T-helper 2 cell (primary cell): ENCODE data around the gene DBNL.
A peak's percentile ranks its signal among the peaks of the same experiment; 100 is the strongest.

Experiments
- DNase-seq, 5 experiments: peaks; one replicate each; pipeline versions ENCODE4 v3.0.0 to v3.0.0-alpha.2; 2012 to 2022

DBNL gene

DNA sequence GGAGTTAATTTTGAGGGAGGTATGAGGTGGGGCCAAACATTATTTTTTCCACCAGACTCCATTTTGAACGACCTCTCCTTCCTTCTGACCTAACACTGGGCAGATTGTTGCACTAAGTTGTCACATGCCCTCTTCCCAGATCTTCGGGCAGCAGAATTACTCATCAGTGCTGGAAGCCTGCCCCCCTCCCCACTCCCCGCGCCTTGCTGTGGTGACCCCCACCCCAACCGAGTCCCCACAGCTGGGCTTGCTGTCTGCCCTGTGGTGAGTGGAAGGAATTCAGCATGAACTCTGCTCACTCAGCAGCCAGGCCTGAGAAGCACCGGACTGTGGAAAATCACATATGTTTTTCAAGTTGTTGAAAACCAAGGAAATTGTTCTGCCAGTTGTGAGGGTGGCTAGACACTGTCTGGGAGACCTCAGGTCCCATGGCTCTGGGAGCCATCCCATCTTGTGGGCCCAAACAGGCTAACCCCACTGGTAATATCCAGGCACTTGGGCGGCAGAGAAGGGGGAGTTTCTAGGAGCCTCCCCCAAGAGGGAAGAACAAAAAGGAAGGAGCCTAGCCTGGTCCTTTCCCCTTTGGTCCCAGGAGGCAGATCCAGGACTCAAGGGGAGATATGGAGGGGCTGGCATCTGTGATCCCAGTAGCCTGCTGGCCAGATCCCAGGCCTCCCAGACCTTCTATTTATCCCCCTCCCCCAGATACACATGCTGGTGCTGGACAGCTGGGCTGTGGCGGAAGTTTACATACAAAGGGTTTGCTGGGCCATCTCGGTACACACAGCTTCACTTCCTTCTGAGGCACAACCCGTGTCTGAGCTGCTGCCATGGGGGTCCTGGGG lies 56.2 kb downstream of the DBNL start:
- DNase-seq: no peak

DNA sequence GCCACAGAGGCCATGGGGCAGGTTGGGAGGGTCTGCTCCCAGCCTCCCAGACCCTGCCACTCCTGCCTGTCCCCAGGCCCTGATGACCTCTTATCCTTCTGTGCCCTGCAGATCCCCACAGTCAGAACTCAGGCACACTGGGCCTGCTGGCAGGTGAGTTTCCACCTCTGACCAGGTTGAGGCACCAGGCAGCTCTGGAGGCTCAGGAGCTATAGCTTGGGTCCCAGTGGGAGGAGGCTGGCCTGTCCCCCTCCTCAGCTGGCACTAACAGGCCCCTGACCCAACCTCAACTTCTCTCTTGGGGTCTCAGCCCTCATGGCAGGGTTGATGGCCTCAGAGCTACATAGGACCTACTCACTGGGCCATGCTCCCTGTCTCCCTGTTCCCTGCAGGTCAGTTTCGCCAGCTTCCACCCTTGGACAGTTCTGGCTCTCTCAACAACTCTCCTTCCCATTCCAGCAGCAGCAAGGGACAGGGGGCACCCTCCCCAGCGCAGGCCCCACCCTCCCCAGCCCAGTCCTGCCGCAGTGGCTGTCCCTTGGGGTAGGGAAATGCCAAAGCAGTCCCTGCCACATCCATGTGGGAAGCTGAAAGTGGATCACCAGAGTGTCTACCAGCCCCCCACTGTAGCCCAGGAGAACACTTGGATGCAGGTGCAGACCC lies 56.9 kb downstream of the DBNL start:
- DNase-seq: no peak

DNA sequence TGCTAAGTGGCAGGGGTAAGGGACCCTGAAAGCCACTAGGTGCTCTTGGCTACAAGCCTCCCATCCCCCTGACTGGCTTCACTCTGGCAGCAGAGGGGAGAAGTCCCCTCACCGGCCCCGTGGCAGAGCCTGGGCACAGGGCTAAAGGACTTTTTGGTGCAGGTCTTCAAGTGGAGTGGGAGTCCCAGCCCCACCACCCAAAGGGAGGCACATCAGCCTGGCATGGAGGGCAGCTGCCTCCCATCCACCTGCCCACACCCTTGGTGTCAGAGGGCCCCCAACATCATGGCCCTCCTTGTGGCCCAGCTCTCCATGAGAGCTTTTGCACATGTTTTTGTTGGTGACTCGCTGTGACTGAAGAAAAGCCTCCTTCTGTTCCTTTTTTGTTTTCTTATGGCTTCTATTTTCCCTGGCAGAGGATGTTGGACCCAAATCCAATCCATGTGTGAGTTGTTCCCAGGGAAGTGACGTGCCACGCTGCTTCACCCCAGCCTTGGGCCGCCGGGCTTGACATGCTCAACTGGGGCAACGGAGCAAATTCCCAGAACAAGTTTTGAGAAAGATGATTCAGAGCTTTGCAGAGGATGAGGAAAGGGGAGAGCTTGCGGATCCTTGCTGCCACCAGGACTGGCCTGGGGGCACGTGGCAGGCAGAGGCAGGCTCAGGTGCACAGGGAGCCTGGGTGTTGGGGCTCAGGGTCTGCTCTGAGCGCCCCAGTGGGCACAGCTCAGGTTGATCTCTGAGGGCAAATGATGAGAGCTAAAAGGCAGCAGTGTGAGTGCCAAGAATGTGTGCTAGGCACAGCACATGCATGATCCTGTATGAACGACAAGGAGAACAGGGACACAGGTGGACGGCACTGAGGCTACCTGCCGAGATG lies 57.7 kb downstream of the DBNL start:
- no peak for DNase-seq

DNA sequence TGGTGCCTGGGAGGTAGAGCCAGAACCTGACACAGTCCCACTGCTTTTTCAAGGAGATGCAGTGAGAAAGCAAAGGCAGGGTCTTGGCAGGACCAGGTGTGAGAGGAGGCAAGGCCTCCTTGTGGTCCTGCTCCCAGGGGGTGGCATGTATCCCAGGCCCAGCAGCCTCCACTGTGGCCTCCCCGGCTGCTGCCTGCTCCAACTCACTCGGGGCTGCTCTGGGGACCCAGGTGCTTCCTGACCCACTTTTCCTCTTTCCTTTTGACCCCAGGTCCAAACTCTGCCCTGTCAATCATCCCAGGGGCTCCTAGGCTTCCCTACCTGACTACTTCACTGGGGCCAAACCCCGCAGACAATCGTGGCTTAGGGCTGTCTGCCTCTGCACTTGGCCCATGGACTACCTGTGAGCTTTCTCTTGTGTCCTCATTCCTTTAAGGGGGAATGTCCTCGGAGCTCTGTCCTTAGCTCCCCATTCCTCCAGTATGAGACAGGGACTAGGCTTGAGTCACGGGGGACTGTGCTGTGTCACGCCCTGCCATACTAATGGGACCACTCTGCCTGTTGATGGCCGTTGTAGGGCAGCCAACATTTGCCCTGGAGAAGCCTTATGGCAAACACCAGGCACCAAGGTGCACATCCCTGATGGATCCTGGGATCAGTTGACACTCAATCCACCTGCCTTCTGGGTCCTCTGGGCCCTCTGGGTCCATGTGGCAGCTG lies 58.5 kb downstream of the DBNL start:
- no peak for DNase-seq

DNA sequence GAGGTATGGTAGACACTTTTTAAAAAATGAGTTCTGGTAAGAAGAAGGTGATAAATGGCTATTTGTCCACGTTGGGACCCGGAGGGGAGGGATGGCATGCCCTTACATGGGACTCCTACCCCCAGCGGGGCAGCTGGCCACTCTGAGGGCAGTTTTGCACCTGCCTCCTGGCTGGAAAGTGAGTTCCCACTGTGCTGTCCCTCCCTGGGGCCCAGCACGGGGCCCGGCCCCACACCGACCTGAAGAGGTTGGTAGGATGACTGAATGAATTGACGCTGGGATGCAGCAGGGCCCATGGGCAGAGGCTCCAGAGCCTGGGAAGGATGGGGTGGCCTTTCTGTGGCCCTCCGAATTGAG lies 59.0 kb downstream of the DBNL start:
- no peak for DNase-seq

DNA sequence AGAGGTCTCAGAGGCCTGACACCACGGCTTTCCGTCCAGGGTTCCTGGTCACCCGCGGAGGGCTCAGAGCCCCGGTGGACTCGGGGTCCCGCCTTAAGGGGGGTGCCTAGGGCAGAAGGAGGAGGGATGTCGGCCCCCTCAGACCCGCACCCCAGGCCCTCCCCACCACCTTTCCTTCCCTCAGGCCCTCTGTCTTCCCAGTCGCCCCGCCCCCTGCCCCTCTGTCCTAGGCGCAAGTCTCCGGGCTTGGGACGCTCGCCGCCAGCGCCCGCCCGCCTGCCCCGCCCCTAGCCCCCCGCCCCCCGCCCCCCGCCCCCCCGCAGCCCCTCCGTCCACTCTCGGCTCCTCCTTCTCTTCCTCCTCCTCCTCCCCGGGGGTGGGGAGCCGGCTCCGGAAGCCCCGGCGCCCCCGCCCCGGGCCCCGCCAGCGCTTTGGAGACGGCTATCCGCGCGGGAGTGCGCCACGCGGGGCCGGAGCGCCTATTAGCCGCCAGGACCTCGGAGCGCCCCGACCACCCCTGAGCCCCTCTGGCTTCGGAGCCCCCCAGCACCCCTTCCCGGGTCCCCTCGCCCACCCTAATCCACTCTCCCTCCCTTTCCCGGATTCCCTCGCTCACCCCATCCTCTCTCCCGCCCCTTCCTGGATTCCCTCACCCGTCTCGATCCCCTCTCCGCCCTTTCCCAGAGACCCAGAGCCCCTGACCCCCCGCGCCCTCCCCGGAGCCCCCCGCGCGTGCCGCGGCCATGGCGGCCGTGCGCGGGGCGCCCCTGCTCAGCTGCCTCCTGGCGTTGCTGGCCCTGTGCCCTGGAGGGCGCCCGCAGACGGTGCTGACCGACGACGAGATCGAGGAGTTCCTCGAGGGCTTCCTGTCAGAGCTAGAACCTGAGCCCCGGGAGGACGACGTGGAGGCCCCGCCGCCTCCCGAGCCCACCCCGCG lies 59.7 kb downstream of the DBNL start, which contains the start of gene AEBP1:
AEBP1 (plus strand) TSS at position 423 of the 937 bp plus-strand sequence; CDS start at position 744, 321 bp downstream.
- DNase-seq: peak in 1 of 5 experiments; percentile 28

DNA sequence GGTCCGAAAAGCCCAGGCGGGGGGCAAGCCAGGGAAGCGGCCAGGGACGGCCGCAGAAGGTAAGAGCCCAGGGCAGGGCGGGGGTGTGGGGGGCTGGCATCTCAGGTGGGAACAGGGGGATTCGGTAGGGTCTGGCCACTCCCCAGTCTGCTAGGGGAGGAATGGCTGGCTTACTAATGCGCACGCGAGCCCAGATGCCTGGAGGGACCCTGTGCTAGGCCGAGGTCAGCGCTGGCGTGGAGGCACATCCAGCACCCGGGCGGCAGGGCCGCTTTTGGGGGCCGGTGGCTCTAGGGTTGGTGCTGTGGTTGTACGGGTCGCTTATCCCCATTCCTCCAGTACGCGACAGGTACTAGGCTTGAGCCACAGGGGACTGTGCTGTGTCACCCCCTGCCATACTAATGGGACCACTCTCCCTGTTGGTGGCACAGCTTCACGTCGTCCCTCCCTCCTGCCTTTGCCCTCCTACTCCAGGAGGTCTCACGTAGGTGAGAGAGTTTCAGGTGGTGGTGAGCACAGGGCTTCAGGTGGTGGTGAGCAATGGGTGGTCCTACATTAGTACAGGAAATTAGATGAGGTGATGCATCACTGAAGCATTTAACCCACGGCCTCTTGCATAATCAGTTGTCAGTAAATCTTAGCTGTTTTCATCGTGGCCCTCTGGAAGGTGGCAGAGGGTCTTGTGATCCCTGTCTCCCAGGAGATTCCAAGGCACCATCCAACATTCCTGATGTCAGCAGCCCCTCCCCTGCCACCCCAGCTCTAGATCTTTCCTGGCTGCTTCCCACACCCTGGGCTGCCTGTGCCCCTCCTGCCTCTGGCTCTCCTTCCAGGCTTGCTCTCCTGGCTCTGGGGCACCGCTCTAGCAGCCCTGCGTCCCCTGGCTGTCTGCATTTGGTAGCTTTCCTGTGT lies 60.6 kb downstream of the DBNL start:
- DNase-seq: no peak

DNA sequence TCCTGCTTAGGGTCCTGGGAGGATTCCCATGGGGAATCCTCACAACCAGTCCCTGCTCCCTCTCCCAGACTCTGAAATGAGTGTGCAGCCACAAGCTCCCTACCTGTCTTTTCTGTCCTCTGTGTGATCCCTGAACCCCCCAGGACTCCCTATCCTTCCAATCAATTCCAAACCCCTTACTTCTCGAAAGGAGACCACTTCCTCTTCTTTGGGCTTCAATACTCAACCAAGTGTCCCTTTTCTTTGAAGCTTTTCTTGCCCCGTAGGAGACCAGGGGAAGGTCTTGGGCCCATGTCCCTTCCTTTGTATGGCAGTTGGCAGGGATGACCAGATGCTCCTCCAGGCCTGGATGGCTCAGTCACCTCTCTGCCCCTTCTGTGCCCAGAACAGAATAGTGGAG lies 61.3 kb downstream of the DBNL start:
- no peak for DNase-seq

DNA sequence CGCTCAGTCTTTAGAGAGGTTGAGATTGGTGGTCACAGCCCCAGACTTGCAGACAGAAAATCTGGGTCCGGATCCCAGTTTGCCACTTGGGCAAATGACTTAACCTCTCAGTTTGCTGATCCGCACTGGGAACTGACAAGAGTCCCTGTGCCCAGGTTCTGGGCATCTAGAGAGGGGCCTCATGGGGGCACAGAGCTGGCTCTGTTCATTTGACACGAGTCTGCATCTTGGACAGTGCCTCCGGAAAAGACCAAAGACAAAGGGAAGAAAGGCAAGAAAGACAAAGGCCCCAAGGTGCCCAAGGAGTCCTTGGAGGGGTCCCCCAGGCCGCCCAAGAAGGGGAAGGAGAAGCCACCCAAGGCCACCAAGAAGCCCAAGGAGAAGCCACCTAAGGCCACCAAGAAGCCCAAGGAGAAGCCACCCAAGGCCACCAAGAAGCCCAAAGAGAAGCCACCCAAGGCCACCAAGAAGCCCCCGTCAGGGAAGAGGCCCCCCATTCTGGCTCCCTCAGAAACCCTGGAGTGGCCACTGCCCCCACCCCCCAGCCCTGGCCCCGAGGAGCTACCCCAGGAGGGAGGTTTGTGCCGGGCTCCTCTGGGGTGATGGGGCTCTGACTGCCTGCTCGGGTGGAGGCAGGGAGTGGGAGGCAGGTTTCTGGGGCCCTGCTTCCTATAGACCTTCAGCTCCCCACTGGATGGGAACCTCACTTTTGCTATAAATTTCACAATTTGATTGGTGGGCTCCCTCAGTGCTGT lies 62.0 kb downstream of the DBNL start:
- no peak for DNase-seq

DNA sequence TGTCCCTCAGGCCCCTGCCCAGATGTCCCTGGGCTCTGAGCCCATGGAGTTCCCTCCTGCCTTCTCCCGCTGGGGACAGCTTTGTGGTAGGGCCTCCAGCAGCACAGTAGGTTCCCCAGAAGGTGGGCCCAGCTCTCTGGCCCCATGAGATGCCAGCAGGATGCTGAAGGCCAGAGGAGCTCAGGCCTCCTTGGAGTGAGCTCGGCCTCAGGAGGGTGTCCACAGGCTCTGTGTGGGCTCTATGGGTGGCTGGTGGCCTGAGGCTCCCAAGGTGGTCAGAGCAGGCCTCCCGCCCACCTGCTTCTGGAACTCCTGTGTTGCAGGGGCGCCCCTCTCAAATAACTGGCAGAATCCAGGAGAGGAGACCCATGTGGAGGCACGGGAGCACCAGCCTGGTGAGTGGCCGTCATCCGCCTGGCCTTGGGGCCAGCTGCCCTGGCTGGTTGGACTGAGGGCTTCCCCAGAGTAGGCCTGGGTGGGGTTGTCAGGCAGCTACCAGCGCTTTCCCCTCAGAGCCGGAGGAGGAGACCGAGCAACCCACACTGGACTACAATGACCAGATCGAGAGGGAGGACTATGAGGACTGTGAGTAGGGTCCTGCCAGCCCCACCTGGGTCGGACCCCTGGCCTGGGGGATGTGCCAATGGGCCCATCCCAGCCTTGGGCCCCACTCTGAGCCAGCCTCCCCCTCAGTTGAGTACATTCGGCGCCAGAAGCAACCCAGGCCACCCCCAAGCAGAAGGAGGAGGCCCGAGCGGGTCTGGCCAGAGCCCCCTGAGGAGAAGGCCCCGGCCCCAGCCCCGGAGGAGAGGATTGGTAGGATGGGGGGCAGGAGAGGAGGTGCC lies 62.8 kb downstream of the DBNL start:
- DNase-seq: no peak

DNA sequence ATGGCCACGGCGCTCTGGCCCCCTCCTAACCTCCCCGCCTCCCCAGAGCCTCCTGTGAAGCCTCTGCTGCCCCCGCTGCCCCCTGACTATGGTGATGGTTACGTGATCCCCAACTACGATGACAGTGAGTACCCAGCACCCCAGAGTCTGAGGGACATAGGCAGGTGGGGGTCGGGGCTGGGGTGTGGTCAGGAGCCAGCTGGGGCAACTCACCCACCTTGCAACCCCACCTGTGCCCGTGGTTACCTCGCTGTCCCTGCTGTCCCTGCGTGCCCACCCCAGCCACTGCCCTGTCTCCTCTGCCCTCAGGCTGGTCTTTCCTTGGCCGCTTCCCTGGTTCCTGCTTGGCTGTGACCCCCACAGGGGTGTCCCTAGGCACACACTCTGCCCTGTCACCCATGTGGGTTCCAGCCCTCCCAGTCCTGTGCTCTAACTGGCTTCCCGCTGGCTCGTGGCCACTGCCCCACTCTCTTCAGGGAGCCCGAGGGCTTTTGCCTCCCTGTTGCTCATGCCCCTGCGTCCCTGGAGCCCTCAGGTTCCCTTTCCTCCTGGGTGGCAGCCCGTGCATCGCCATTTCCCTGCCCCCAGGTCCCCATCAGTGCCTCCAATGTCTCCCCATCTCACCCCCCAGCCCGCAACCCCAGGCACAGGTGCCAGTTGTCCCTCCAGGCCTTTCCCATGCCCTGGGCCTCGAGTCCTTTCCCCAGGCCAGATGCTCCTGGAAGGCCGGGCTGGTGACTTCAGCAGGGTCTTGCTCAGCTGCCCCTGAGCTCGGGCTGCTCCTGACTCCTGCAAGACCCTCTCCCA lies 63.7 kb downstream of the DBNL start:
- no peak for DNase-seq

DNA sequence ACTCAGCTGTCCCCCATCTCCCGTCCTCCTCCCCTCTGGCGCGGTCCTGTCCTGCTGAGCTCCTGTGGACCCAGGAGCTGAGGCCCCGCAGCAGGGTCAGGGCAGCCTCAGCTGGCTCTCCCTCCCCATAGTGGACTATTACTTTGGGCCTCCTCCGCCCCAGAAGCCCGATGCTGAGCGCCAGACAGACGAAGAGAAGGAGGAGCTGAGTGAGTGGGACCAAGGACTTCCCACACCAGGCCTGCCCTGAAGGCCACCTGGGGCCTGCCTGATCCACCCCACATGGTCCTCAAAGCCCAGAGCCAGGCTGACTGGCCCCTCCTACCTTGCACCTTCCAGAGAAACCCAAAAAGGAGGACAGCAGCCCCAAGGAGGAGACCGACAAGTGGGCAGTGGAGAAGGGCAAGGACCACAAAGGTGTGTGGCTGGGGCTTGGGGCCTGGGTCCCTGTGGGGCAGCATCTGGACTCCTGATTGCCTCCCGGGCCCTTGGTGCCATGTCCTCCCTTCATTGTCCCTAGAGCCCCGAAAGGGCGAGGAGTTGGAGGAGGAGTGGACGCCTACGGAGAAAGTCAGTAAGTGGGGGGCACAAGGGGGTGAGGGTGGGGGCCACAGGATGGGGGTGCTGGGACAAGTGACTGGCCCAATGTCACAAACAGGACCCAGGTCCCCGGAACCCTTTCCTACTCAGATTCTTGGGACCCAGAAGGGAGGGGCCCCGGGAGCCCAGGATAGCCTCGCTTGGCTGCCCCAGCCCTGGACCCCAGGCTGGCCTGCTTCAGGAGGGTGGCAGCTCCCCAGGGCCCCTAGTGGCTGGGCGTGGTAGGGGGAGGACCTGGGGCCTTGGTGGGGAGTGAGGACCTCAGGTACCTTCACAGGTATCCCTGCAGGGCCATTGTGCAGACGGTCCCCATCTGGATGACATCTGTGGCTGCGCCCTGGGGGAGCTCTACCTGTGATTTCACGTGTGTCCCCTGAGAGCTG lies 64.6 kb downstream of the DBNL start:
- DNase-seq: no peak

DNA sequence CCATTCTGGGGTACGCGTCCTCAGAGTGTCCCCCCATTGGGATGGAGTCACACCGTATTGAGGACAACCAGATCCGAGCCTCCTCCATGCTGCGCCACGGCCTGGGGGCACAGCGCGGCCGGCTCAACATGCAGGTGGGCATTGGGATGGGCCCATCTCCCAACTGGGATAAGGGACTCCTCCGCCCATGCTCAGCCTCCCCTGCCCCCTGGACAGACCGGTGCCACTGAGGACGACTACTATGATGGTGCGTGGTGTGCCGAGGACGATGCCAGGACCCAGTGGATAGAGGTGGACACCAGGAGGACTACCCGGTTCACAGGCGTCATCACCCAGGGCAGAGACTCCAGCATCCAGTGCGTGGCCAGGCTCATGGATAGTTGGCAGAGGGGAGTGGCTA lies 65.5 kb downstream of the DBNL start:
- no peak for DNase-seq

DNA sequence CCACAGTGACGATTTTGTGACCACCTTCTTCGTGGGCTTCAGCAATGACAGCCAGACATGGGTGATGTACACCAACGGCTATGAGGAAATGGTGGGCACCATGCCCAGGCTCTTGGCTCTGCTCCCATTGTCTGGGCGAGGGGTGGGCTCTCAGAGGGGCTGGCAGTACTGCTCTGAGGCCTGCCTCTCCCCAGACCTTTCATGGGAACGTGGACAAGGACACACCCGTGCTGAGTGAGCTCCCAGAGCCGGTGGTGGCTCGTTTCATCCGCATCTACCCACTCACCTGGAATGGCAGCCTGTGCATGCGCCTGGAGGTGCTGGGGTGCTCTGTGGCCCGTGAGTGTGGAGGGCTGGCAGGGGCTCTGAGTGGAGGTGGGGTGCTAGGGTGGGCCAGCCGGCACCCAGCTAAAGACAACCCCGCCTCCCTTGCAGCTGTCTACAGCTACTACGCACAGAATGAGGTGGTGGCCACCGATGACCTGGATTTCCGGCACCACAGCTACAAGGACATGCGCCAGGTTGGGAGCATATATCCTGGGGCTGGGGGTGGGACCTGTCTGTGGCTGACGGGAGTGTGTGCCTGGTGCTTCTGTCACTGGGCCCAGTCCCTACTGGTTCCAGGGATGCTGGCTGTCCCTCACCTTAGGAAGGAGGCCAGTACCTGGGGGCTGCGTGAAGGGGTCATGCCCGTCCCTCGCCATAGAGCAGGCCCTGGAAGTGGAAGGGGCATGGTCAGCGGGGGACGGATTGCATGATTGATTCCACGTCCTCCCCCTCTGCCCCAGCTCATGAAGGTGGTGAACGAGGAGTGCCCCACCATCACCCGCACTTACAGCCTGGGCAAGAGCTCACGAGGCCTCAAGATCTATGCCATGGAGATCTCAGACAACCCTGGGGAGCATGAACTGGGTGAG lies 66.5 kb downstream of the DBNL start:
- DNase-seq: no peak
